Nephron progenitor cell (in vitro differentiated cells): ENCODE results near the gene CCDC121.
"Not testable (repeated sequence)": the region's sequence is repeated elsewhere in the genome, so short reads cannot be mapped to it uniquely, and the experiment has no call there.

Experiments used
- DNase-seq: peaks from one replicate; pipeline ENCODE4 v3.0.0; 2021
- H3K27ac Mint-ChIP-seq: 2 replicates; pipeline ENCODE4 v1.8.0; 2021; ENCODE audit warnings: mild to moderate bottlenecking, moderate library complexity, mixed read lengths
- H3K27me3 Mint-ChIP-seq: 2 replicates; pipeline ENCODE4 v1.8.0; 2021; ENCODE audit warnings: mild to moderate bottlenecking, low read depth, mixed read lengths; ENCODE audit not compliant: poor library complexity
- H3K36me3 Mint-ChIP-seq: 2 replicates; pipeline ENCODE4 v1.8.0; 2021; ENCODE audit warnings: low read depth, mixed read lengths
- H3K4me1 Mint-ChIP-seq: 2 replicates; pipeline ENCODE4 v1.8.0; 2021; ENCODE audit warnings: mixed read lengths
- H3K4me3 Mint-ChIP-seq: 2 replicates; pipeline ENCODE4 v1.8.0; 2021; ENCODE audit warnings: mild to moderate bottlenecking, moderate library complexity, mixed read lengths
- H3K9me3 Mint-ChIP-seq: 2 replicates; pipeline ENCODE4 v1.8.0; 2021; ENCODE audit warnings: mild to moderate bottlenecking, moderate library complexity, mixed read lengths
- TF ChIP-seq, protein P1 (sequence below): fragments of 200-600 bp; sonication (generic); IDR thresholded peaks from 2 replicates; pipeline ENCODE4 v1.5.0; 2021; ENCODE audit warnings: antibody characterized with exemption

Gene CCDC121

GRCh38 chr2:27627963-27628766 is 647 bp downstream of the CCDC121 start:
- Mint-ChIP-seq H3K9me3 (no peaks in the 10 kb centered on the region), H3K27me3 (no peaks in the 10 kb centered on the region), H3K36me3 (peaks cover 22% of the 10 kb centered on the region), H3K4me3 (no peak overlapping the region), H3K27ac (no peak overlapping the region), H3K4me1 (peaks cover 10% of the 10 kb centered on the region)
- DNase-seq: no peak
- TF ChIP-seq, protein P1, sequence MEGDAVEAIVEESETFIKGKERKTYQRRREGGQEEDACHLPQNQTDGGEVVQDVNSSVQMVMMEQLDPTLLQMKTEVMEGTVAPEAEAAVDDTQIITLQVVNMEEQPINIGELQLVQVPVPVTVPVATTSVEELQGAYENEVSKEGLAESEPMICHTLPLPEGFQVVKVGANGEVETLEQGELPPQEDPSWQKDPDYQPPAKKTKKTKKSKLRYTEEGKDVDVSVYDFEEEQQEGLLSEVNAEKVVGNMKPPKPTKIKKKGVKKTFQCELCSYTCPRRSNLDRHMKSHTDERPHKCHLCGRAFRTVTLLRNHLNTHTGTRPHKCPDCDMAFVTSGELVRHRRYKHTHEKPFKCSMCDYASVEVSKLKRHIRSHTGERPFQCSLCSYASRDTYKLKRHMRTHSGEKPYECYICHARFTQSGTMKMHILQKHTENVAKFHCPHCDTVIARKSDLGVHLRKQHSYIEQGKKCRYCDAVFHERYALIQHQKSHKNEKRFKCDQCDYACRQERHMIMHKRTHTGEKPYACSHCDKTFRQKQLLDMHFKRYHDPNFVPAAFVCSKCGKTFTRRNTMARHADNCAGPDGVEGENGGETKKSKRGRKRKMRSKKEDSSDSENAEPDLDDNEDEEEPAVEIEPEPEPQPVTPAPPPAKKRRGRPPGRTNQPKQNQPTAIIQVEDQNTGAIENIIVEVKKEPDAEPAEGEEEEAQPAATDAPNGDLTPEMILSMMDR: no peak

DNA sequence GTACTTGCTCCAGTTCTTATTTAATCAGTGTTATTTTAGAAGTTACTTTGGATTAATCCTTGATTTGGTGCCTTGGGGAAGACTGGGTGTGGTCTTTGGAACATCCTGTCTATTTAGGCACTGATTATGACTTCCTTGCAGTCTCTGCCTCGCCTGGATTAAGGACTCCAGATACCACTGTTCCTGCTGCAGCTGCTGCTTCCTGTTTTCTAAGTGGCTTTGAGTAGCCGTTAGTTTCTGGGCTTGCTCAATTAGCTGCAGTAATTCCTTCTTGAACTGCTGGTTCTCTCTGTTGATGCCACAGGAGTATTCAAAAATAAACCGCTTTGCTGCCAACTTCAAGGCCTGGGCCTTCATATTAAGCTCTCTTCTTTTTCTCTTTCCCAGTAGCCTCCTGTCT is 1.9 kb downstream of the CCDC121 start:
- Mint-ChIP-seq H3K36me3 (peaks cover 27% of the 10 kb centered on the region), H3K4me1 (peaks cover 10% of the 10 kb centered on the region)
- DNase-seq, H3K27ac Mint-ChIP-seq, H3K27me3 Mint-ChIP-seq, H3K9me3 Mint-ChIP-seq, H3K4me3 Mint-ChIP-seq: not testable (repeated sequence)

DNA sequence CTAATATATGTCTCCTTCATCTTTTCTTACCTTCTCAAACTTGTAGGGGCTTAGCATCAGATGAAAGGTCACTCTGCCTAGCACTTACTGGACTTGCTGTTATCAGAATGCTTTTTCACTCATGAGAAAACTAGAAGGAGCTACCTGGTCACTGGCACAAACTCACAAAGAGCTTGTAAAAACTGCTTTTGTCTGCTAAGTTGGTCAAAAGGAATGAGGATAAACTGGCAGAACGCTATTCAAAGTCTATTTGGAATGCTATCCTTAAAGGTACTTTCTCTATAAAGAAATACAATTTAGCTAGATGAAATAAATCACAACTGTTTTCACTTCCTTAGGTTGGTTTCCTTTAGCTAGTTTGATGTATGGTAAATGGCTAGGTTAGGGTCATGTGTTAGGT is 2.5 kb downstream of the CCDC121 start:
- H3K4me1 Mint-ChIP-seq: peaks cover 10% of the 10 kb centered on the region
- H3K9me3 Mint-ChIP-seq, H3K4me3 Mint-ChIP-seq, DNase-seq, H3K27me3 Mint-ChIP-seq, H3K27ac Mint-ChIP-seq: not testable (repeated sequence)
- peaks cover 28% of the 10 kb centered on the region for H3K36me3 Mint-ChIP-seq

DNA sequence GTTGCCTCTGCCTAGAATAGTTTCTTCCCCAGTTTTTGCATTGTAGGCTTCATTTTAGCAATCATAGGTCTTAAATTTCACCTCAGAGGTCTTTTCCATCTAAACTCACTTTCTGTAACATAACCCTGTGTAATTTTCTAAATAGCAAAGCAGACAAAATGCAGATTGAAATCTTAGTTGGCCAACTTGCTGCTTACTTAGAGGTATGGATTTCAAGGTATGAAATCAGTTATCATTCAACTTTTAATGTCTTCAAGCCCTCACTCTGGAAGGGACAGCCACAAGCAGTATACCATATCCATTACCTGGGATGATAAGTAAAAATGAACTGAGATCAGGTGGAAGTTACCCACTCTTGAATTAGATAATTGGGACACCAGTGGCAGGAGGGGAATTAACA is 3.9 kb downstream of the CCDC121 start:
- Mint-ChIP-seq H3K27ac (no peak overlapping the region), H3K4me1 (no peaks in the 10 kb centered on the region), H3K9me3 (no peaks in the 10 kb centered on the region), H3K4me3 (no peak overlapping the region), H3K27me3 (no peaks in the 10 kb centered on the region), H3K36me3 (peaks cover 32% of the 10 kb centered on the region)
- DNase-seq: no peak
- TF ChIP-seq, protein P1: no peak

DNA sequence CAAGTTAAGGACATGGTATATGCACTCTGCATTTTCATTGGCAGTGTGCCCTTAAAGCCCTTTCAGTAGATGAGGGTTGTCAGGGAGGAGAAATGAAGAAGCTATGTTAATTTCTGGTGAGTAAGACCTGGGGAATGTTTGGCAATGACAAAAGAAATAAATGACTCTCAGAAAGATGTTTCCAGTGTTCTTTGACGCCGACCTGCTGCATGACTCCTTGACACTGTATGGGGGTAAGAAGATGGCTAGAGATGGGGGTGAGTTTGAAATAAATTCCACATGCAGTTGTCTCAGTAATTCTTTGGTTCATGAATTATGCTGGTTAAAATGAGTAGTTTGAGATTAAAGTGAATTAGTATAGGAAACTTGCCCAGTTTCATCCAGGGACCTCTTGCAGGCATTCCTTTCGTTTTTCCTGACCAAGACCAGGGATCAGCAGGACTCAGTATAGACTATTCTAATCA is 5.9 kb downstream of the CCDC121 start:
- TF ChIP-seq, protein P1: no peak
- DNase-seq: no peak
- Mint-ChIP-seq H3K36me3 (peaks cover 42% of the 10 kb centered on the region), H3K27ac (no peak overlapping the region), H3K9me3 (no peaks in the 10 kb centered on the region), H3K4me3 (no peak overlapping the region), H3K27me3 (no peaks in the 10 kb centered on the region), H3K4me1 (no peaks in the 10 kb centered on the region)

DNA sequence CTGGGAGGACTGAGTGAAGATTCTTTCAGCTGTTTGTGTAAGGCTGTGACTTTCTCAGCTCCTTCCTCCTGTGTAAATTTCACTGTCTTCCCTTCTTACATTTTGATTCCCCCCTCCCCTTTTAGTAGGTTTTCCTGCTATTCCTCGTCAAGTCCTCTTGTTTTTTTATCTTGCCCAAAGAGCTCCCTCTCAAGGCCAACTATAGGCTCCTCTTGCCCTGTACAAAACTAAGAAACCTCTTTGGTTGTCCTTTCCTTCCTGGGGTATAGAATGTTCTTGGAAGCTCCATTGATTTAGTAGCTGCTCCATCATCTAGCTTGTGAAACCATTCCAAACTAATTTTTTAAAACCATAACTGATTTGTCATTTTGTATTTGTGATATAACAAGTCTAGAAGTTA is 7.3 kb downstream of the CCDC121 start:
- Mint-ChIP-seq H3K9me3 (no peaks in the 10 kb centered on the region), H3K4me3 (no peak overlapping the region), H3K4me1 (no peaks in the 10 kb centered on the region), H3K27ac (peak overlapping the region; percentile 1), H3K27me3 (no peaks in the 10 kb centered on the region), H3K36me3 (peaks cover 53% of the 10 kb centered on the region)
- DNase-seq: no peak
- TF ChIP-seq, protein P1: no peak

DNA sequence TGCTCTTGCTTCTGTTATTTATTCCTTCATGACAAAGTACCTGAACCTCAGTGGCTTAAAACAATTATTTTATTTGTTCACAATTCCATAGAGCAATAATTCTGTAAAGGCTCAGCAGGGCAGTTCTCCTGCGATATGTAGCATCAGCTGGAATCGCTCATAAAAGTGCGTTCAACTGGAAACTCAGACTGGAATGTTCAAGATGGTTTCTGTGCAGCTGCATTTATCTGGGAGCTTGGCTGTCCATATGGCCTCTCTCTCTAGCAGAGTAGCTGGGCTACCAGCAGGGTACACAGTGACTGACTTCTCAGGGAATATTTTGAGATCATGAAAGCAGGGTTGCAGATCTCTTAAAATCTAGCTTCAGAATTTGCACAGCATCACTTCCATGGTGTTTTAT is 13.5 kb downstream of the CCDC121 start:
- DNase-seq: no peak
- Mint-ChIP-seq H3K27me3 (no peaks in the 10 kb centered on the region), H3K4me1 (no peaks in the 10 kb centered on the region), H3K9me3 (no peaks in the 10 kb centered on the region), H3K27ac (no peak overlapping the region), H3K4me3 (no peak overlapping the region), H3K36me3 (peaks cover 67% of the 10 kb centered on the region)
- TF ChIP-seq, protein P1: no peak
